Brain pericyte (primary cell): ENCODE data around the gene ANO6.

Experiments used
- DNase-seq: peaks from one replicate; pipeline ENCODE4 v3.0.0-alpha.2; 2012; ENCODE audit warnings: low read depth, low spot score

The ANO6 gene

DNA sequence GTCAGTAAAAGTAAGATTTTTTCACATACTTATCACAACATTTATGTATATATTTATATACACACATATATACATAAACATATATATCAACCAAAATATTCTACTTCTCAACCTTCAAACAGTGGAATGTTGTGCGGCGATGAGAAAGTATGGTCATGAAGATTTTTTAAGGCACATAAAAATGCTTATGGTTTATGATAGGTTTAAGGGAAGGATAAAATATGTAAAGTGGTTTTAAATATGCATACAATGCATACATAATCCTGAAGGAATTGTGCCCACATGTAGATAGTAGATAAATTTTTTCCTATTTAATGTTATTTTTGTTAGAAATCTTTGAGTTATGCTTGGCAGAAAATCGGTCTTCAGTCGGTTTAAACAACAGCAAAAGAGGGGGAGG is 182.7 kb downstream of the ANO6 start:
- DNase-seq: no peak

DNA sequence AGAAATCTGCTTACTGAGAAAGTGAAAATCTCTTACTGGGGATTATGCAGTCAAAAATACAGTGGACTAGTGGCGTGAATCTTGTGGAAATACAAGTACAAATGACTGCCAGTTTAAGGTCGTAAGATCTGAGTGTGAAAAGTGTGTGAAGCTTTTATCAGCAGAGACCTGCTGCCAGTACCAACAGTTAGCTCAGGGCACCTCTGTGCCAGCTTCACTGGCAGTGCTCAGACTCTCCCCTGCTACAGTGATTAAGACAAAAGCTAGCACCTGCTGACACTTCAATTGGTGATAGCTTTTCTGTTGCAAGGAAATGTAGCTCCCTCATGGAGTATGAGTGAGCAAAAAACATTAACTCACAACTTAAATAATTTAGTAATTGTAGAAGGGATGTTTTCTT is 185.1 kb downstream of the ANO6 start:
- no peak for DNase-seq

DNA sequence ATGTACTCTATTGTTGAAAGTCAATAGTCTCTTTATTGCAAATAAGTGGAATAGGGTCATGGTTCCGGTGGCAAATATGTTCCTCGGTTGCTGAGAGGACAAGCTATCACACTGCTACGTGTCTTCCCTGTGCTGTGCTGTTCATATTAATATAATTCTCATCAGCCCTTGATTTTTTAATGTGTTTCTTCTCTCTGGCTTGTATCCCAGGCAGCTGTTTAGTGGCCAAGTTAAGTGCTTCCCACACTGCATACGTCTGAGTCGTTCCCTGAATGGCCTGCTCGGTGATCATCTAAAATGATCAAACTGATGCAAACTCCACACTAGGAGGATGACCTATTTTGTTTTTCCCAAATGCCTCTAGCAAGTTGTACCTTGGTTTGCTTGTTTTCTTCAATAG is 186.4 kb downstream of the ANO6 start:
- no peak for DNase-seq

DNA sequence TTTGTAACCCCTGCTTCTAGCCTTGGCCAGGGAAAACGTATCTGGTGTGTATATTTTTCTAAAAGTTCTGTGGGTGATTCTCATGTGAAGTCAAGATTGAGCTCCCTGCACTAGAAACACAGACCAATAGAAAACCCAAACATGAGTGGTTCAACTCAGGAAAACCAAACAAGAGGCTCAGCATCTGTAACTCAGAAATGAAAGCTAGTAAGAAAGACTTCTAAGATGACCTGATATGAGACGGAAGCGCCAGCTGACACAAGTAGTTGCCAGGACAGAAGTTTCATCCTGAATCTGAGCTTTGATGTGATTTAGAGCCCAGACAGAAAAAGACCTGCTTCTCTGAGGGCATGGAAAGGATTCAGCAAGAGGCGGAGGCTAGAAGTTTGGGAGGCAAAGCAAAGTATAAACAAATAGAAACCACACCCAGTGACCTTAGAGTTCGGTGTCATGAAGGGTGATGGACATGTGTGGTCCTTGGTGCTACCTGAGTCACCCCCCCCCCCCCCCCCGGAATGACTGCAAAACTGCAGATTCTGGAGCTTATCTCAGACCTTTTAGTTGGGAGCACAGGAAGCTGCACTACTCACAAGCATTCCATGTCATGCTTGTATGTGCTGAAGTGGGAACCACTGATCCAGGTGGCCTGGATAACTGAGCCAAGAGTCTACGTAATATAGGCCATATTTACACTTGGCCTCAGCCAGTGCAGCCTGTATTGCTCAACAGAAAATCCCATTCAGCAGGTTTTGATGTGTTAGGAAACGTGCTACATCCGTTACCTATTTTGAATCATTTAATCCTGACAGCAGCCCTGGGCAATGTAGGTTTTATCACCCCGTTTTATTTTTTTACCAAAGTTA is 191.3 kb downstream of the ANO6 start:
- no peak for DNase-seq

DNA sequence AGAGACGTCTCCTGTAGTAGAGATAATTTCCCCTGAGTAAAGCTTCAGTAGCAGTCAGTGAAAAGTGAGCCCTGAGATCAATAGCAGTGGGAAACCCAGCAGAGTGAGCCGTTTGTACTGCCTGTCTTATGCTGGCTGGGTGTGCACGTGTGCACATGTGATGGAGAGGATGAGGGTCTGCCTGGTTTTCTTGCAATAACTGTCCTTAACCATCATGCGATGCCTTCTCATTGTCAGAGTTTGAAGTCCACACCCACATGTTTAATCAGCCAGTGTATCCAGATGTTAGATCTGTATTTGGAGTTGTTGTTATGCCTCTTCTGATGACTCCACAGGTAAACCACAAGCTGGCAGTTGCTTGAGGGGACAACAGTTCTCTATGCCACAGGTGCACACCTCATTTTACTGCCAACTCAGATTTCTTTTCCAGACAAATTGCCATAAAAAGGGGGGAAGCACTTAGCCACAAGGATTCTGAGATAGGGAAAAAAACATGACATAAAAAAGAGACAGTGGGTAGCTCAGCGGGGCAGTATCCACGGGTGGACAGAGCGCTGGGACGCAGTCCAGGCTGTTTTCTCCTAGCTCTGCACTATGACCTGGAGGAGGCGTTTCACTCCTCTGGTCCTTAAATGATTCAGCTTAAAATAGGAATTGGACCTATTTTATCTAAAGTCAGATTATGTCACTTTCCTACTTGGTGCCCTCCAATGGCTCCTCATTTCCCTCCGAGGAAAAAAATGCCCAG is 192.3 kb downstream of the ANO6 start:
- DNase-seq: no peak

DNA sequence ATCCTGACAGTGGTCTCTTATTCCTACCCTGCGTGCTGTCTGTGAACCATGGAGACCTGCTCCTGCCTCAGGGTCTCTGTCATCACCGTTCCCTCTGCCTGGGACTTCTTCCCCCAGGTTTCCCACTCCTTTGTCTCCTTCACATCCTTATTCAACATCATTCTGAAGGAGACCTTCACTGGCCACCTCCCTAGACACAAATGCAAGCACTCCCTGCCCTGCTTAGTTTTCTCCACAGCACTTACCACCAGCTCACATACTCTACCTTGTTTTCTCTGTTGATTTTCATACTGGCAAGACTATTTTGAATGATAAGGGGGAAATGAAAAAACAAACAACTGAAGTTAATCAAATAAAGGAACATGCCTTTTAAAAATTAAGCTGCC is 192.8 kb downstream of the ANO6 start:
- no peak for DNase-seq

DNA sequence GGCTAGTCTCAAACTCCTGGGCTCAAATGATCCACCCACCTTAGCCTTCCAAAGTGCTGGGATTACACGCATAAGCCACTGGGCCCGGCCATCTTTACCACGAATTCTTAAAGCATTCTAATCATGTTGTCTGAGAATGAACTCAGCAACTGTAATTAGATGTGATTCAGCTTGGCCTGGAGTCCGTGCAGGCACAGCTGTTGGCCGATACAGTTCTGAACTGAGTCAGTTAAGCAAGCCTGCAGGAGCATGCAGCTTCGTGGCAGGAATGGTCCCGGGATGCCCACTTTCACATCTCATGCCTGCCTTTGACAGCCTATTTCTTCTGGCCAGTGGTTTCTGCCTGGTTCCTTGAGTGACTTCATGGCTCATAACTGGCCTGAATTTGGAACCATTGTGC is 194.1 kb downstream of the ANO6 start:
- no peak for DNase-seq

DNA sequence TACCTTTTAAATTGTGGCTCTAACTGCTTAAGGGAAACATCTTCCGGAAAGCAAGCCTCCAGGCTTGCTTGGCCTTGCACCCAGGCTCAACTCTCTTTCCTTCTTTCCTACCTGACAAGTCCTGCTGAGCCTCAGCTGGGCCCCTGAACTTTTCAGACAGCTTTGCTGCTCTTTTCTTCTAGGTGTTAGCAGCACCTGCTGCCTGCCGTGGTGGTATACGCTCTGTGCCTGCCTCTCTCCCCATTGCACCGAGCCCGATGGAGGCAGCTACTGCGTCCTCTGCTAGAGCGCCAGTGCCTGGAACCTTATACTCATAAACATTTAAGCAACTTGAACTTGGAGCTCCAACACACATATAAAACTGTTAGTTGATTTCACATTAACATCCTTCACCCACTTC is 195.7 kb downstream of the ANO6 start:
- DNase-seq: no peak

DNA sequence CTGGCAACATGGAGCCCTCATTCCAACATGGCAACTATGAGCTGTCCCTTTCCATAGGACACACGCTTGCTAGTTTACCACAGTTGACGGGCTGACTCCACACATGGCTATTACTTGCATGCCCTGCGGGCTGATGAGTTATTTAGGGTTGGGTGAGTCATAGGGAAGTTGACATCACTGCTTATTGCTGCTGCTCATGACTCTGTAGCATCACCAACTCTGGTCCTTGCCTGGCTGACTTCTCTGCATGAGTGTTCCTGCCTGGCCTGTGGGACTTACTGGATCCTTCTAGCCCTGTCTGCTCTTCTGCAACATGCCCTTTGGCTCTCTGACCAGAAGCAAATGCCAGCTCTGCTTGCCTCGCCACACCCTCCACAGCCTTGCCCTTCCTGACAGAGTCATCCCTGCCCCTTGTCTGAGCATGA is 199.5 kb downstream of the ANO6 start:
- peak; percentile 78 for DNase-seq

DNA sequence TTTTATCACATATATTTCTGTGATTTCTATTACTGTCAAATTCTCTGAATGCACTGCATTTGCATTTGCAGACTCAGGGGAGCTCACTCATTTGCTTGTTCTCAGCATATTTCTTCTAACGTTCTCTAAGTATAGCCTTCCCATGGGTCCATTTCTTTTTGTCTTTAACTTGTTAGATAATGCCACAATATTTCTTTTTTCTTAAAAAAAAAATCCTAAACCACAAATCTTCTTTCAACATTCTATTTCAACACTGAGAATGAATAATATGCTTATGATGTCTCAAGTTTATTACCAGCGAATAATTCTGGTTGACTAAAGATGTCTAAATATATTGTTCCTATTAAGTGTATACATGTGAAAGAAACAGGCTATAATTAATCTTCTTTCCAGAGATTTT is 200.2 kb downstream of the ANO6 start:
- DNase-seq: no peak

DNA sequence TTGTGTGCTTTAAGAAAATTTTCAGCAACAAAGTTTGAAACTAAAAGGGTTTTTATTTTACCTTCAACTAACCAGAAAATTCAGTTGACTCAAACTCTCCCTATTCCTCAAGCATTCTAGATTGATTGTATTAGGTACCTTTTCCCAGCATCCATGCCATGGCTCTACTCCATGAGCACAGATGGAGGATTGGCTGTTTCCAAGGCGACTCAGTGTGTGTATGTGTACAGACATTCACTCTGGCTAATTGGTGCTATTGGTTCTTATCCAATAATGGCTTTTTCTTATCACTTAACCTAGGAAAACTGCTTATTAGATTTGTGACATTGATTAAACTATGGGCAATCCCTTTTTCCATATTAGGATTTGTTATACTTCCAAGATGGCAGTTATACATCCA is 202.6 kb downstream of the ANO6 start:
- no peak for DNase-seq

DNA sequence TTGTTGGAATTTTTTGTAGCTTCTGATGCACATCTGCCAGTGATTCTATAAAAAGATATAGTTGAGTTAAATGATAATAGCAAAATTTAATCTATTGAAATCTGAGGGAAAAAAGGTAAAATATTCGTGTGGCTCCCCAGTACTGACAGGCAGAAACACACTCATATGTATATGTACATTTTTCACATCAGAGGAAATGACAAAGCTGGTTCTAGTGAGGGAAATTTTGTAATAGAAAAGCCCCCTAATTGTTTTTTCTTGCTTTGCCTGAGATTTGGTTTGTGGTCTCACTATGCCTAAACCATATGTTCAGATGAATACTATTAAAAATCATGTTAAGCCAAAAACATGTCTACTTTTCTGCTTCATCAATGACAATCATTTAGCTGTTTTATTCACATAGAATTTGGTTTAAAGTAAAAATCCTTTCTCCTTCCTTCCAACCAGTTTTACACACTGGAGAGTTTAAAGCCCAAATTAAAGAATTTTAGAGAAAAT is 203.5 kb downstream of the ANO6 start:
- no peak for DNase-seq

DNA sequence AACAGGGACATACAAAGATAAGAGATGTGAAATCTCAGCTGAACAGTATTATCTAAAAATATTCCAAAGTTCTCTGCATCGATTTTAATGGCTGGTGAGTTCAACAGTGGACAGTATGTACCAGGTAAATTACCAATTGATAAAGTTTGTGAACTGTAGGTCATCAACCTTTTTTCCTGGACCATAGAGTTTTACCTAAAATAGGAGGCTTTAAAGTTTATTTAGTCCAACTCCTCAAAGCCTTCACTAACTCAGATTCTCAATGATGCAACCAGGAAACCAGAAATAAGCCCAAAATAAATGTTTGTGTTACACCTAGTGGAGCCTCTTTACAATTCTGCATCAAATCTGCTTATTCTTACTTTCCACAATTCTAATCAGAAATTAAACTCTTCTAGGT is 205.8 kb downstream of the ANO6 start:
- no peak for DNase-seq

DNA sequence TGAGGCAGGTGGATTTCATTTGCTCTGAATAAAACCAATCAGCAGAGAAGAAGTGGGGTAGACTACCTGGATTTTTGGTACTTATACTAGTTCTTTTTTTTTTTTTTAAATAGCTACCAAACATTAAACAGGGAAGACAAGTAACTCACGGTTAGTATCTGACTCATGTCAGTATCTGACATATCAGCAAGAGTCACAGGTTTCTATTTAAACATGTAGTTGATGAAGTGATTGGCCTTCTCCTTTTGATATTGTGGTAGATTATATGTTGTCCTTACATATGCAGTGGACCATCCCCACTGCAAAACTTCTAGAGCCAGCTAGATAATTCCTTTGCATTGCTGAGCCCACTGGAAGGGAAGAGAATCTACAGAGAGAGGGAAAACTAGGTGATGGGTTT is 208.0 kb downstream of the ANO6 start:
- DNase-seq: no peak

DNA sequence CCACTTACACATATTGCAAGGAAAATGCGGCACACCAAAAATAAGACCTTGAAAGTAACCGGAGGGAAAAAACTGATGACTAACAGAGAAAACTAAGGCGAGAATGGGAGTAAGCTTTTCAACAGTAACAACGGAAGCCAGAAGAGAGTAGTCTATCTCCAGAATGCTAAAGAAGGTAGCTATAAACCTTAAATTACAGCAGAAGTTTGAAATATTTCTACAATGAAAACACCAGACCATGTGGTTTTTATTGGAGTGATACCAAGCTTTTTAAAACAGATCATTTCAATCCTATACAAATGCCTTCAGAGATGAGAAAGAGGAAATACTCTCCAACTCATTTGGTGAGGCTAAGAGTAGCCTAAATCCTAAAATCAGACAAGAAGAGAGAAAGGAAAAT is 209.5 kb downstream of the ANO6 start:
- DNase-seq: no peak

DNA sequence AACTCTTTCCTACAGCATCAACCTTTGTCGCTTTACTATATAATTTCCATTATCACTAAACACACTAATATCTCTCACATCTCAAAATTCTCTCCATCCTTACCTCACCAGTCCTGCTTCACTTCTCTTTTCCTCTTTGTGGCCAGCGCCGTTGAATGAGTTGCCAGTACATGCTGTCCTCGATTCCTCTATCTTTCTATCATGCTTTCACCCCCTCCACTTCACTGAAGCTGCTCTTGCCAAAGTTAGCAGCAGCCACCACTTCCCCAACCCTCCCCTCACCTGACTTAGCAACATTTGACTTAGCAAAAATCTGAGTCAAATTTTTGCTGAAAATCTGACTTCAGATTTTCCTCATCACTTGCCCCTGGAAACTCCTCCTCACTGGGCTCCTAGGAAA is 210.4 kb downstream of the ANO6 start:
- DNase-seq: no peak

DNA sequence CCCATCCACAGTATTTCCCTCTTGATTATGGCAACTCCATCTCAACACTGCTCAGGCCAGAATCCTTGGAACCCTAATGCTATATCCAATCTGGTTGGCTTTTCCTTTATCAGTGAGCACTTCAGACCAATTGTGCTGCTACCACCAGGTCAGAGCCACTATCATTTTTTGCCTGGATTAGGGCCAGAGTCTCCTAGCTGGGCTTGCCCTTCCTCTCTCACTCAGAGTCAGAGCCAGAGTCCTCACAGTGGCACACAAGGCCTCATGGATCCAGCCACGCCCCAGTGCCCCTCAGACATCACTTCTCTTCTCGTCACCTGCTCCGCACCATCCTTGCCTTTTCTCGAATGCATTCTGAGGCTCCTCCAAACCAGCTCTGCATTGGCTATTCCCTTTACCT is 211.1 kb downstream of the ANO6 start:
- no peak for DNase-seq

DNA sequence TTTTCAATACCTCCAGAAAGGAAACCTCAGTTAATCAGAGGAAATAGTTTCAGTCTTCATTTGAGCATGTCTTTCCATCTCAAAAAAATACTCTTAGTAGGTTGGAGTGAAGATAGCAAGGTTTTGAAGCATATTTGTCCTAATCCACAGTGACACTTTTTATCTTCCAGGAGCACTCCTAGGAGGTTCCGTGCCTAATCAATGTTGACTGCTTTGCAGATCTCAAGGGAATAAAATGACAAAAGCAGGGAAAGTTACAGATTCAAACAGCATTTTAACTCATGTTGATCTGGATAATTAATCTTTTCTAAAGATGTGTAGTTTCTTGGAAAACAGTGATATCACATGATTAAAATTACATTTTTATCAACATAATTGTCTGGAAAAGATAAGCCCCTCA is 213.9 kb downstream of the ANO6 start:
- DNase-seq: no peak

DNA sequence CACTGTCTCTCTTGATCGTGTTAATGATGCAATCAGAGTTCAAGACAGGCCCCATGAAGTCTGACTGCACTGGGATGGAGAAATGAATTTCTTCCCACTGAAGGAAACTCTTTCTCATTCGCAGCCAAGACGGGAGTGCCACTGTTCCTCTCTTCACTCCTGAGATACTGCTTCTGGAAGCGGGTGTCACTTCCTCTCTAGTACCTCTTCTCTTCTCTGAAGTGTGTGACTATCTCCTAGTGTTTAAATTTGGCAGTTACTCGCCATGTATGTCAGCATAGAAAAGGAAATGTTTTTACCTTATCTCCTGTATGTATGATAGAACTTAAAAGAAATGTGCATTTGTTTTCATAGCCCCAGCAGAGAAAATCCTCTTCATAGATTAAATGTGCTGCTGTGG is 215.2 kb downstream of the ANO6 start:
- DNase-seq: no peak

DNA sequence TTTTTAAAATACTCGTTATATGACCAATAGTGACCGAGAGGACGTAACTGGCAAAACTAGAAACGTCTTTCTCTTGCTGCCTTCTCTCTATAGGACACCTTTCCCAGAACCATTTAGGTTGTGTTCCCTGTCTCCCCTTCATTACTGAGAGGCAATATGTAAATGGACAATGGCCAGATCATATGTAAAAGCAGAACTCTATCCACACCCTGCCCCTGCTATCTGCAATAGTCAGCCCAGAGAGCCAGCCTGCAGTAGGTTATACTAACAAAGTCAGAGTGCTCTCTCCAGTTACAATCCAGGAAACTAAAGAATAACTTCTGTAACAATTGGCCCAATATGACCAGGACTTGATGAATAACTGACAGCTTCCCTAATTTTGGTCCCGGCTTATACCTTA is 216.8 kb downstream of the ANO6 start:
- no peak for DNase-seq

DNA sequence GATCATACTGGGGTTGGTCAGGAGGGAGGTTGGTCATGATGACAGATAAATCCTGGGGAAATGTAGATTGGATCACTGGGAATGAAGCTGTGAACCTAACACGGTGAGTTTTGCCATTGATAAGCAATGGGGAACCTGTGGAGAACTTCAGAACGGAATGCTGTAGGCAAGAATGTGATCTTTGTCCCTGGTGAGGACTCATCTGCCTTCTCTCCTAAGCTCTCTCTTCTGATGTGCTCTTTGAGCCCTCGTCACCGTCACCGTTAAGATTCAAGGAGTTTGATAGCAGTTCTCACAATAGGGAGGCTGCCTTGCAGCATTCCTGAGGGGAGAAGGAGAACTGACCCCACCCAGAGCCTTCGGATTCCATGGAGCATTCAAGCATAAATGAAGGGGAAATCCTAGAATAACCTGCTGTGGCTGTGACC is 217.6 kb downstream of the ANO6 start:
- no peak for DNase-seq

DNA sequence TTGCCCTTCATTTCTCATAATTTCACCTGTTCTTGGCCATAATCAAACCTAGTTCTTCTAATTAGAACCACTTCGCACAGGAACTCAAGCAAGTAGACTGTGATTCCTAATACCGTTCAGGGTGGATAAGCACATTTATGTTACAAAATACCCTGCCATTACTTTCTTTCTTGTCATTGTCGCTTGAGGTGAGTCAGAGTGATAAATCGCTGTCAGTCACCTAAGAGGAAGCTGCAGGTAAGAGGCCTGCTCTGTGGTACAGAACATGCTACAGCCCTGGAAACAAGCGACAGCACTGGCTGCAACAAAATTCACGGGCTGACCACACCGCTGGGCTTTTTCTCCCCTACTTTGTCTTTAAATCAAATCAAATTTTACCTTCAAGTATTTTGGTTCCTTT is 218.2 kb downstream of the ANO6 start:
- no peak for DNase-seq
